ENCODE results near the gene CCDC138. TPM values are rescaled to one million over a fixed set of nuclear protein-coding genes. Genes with fewer than 3 reads are reported as not detected.
A peak's percentile ranks its signal among the peaks of the same experiment; 100 is the strongest.

Gene CCDC138
- total RNA-seq, 1 experiment from 2014 or later = 4.7 TPM

GRCh38 chr2:108918156-108918874 lies 131.7 kb downstream of the CCDC138 start:
- DNase-seq (ENCODE audit: low spot score) = no peak

GRCh38 chr2:108918941-108919341 lies 132.4 kb downstream of the CCDC138 start:
- no peak for DNase-seq (ENCODE audit: low spot score)

- no peak for DNase-seq (ENCODE audit: low spot score)
Observed at GRCh38 chr2:108919571-108920373, 133.2 kb downstream of the CCDC138 start.

- no peak for DNase-seq (ENCODE audit: low spot score)
Observed at GRCh38 chr2:108920686-108921085, 134.1 kb downstream of the CCDC138 start.

GRCh38 chr2:108921096-108922030 lies 134.8 kb downstream of the CCDC138 start:
- no peak for DNase-seq (ENCODE audit: low spot score)

GRCh38 chr2:108922141-108922915 lies 135.8 kb downstream of the CCDC138 start:
- no peak for DNase-seq (ENCODE audit: low spot score)

GRCh38 chr2:108923019-108923700 lies 136.6 kb downstream of the CCDC138 start:
- peak; percentile 42 for DNase-seq (ENCODE audit: low spot score)

- no peak for DNase-seq (ENCODE audit: low spot score)
Observed at GRCh38 chr2:108923736-108924579, 137.4 kb downstream of the CCDC138 start.

GRCh38 chr2:108924580-108925251 lies 138.1 kb downstream of the CCDC138 start:
- DNase-seq (ENCODE audit: low spot score) = no peak

- no peak for DNase-seq (ENCODE audit: low spot score)
Observed at GRCh38 chr2:108925286-108925685, 138.7 kb downstream of the CCDC138 start.

GRCh38 chr2:108925735-108926134 lies 139.2 kb downstream of the CCDC138 start:
- DNase-seq (ENCODE audit: low spot score) = no peak

Small RNA genes within 50 kb of the gene (small RNA-seq; reads per million reads assigned to genes)
- gene AC073415.1 = not detected

Other genes with a start within 250 kb of the CCDC138 start
- gene RANBP2, start 67.3 kb upstream of the CCDC138 start, total RNA-seq (2014; rRNA removed; shearing (Covaris generic)) = 23.7 and 25.1 TPM in 2 replicates
- not detected in 2 replicates for gene EDAR, start 202.4 kb downstream of the CCDC138 start, total RNA-seq (2014; rRNA removed; shearing (Covaris generic))